ENCODE measurements around the gene IGF1R. TPM values are rescaled to one million over a fixed set of nuclear protein-coding genes. Genes with fewer than 3 reads are reported as not detected.

IGF1R gene
- total and polyA plus RNA-seq, 2 donors (not counting 3 experiments of a cell fraction or from before 2014, with no cell fraction given), result 16.1 to 59.1 TPM

DNA sequence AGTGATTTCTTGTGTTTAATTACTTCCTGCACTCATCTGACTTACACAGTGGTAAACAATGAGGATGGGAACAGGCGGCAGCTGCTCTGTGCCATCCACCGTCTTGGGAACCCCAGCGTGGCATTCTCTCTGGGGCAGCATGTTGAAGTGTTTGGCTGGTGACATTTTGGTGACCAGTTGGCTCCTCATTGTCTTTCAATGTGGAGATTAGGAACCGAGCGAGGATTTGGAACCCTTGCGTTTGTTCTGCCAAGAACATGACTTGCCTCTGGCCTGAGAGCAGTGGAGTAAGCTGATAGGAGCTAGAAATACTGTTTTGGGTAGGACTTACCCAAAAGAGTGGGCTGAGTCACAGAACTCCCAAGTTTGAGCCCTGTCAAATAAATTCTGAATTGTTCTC is 88.8 kb downstream of the IGF1R start:
- Histone ChIP-seq H3K9me3 (replicated peaks; ENCODE audit: control insufficient read depth, insufficient read depth, low read length) (no peaks in the 10 kb centered on the region), H2AFZ (ENCODE audit: low read depth, low read length) (no peak overlapping the region), H3K36me3 (ENCODE audit: control insufficient read depth in 2 of 2, extremely low read depth in 1 of 2, insufficient read depth in 2 of 2, low read length in 2 of 2) (no peaks in the 10 kb centered on the region), H4K20me1 (replicated peaks; ENCODE audit: control insufficient read depth, extremely low read depth, insufficient read depth, low read length) (peaks cover 6% of the 10 kb centered on the region), H3K27me3 (ENCODE audit: control insufficient read depth in 2 of 2, insufficient read depth in 2 of 2, low read length in 2 of 2) (no peaks in the 10 kb centered on the region), H3K79me2 (ENCODE audit: control insufficient read depth, insufficient read depth, low read length) (peaks cover 28% of the 10 kb centered on the region), H3K27ac (ENCODE audit: insufficient read depth, low read depth, low read length) (no peak overlapping the region), H3K9me1 (replicated peaks; ENCODE audit: control insufficient read depth, extremely low read depth, insufficient read depth, low read length) (no peaks in the 10 kb centered on the region), H3K4me1 (ENCODE audit: control insufficient read depth, extremely low read depth, insufficient read depth, low read length) (peaks cover 11% of the 10 kb centered on the region), H3K4me3 (replicated peaks in 1 of 3; ENCODE audit: insufficient read depth in 1 of 3, low read depth in 1 of 3, low read length in 3 of 3) (no peak overlapping the region), H3K9ac (replicated peaks; ENCODE audit: extremely low read depth, insufficient read depth, low read length) (no peak overlapping the region), H3K4me2 (ENCODE audit: insufficient read depth, low read length) (no peak overlapping the region)
- intact Hi-C loops (cut with micrococcal nuclease) (no loop called here), dilution Hi-C loops (cut with MboI; ENCODE audit: extremely low pct_ligation_motif_present, low sequenced_read_pairs) (no loop called here)
- FAIRE-seq (no peak), DNase-seq (ENCODE audit: low read depth, low spot score) (no peak)
- POLR2A ChIA-PET, result no interaction called here
- TF ChIP-seq GATA2 (IDR thresholded peaks at IDR 0.05; ENCODE audit: insufficient read depth, insufficient read length, low read depth, low read length) (no peak), POLR2AphosphoS5 (IDR thresholded peaks at IDR 0.05; ENCODE audit: insufficient read depth, low read depth, low read length) (no peak), EZH2 (IDR thresholded peaks at IDR 0.05; ENCODE audit: borderline replicate concordance, low read depth, low read length, severe bottlenecking) (no peak), MYC (IDR thresholded peaks at IDR 0.05; ENCODE audit: low read depth, low read length) (no peak)
- TF ChIP-seq, protein P1, sequence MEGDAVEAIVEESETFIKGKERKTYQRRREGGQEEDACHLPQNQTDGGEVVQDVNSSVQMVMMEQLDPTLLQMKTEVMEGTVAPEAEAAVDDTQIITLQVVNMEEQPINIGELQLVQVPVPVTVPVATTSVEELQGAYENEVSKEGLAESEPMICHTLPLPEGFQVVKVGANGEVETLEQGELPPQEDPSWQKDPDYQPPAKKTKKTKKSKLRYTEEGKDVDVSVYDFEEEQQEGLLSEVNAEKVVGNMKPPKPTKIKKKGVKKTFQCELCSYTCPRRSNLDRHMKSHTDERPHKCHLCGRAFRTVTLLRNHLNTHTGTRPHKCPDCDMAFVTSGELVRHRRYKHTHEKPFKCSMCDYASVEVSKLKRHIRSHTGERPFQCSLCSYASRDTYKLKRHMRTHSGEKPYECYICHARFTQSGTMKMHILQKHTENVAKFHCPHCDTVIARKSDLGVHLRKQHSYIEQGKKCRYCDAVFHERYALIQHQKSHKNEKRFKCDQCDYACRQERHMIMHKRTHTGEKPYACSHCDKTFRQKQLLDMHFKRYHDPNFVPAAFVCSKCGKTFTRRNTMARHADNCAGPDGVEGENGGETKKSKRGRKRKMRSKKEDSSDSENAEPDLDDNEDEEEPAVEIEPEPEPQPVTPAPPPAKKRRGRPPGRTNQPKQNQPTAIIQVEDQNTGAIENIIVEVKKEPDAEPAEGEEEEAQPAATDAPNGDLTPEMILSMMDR (IDR thresholded peaks at IDR 0.05; ENCODE audit: extremely low read depth in 1 of 2, insufficient read depth in 1 of 2, low read depth in 1 of 2, low read length in 2 of 2), result no peak
- CTCF ChIA-PET, result interaction anchor here (1.0 to 1.5 kb wide), 3 partner anchors 12 to 17 kb away, joined by 3 to 4 read pairs (median 3); no protein-coding TSS in a partner anchor
- no TSS peak for BruUV-seq (replicated peaks)

DNA sequence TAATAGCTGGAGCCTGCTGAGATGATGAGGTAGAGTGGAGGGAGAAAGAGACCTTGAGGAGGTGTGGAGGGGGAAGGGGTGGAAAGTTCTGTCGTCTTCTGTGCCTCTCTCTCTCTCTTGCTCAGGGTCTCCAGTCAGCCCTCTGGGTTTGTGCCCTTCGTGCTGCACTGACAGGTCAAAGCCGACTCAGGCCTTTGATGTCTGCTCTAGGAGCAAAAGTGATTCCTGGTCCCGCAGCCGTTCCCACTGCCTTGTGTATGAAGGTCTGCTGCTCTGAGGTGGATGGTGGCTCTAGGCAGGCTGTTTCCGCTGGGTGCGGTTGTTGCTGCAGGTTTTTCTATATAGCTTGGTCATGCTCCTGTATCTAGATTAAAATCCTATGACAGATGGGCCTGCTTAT is 89.4 kb downstream of the IGF1R start:
- POLR2A ChIA-PET, result no interaction called here
- CTCF ChIA-PET, result interaction anchor here (1.0 to 1.5 kb wide), 4 partner anchors 11 to 17 kb away, joined by 3 to 4 read pairs (median 3); no protein-coding TSS in a partner anchor

More for the DNA sequence above, 89.4 kb downstream of the IGF1R start:
- Histone ChIP-seq H4K20me1 (replicated peaks; ENCODE audit: control insufficient read depth, extremely low read depth, insufficient read depth, low read length) (peaks cover 6% of the 10 kb centered on the region), H3K9me3 (replicated peaks; ENCODE audit: control insufficient read depth, insufficient read depth, low read length) (no peaks in the 10 kb centered on the region), H3K27ac (ENCODE audit: insufficient read depth, low read depth, low read length) (no peak overlapping the region), H3K4me2 (ENCODE audit: insufficient read depth, low read length) (no peak overlapping the region), H3K4me3 (replicated peaks in 1 of 3; ENCODE audit: insufficient read depth in 1 of 3, low read depth in 1 of 3, low read length in 3 of 3) (no peak overlapping the region), H3K79me2 (ENCODE audit: control insufficient read depth, insufficient read depth, low read length) (peaks cover 28% of the 10 kb centered on the region), H3K4me1 (ENCODE audit: control insufficient read depth, extremely low read depth, insufficient read depth, low read length) (peaks cover 11% of the 10 kb centered on the region), H3K9ac (replicated peaks; ENCODE audit: extremely low read depth, insufficient read depth, low read length) (no peak overlapping the region), H3K9me1 (replicated peaks; ENCODE audit: control insufficient read depth, extremely low read depth, insufficient read depth, low read length) (no peaks in the 10 kb centered on the region), H3K36me3 (ENCODE audit: control insufficient read depth in 2 of 2, extremely low read depth in 1 of 2, insufficient read depth in 2 of 2, low read length in 2 of 2) (no peaks in the 10 kb centered on the region), H3K27me3 (ENCODE audit: control insufficient read depth in 2 of 2, insufficient read depth in 2 of 2, low read length in 2 of 2) (no peaks in the 10 kb centered on the region), H2AFZ (ENCODE audit: low read depth, low read length) (no peak overlapping the region)
- no peak for TF ChIP-seq JUN (IDR thresholded peaks at IDR 0.05; ENCODE audit: borderline replicate concordance, insufficient read depth, insufficient read length, low read depth)
- TF ChIP-seq MYC (IDR thresholded peaks at IDR 0.05; ENCODE audit: low read depth, low read length), result no peak
- TF ChIP-seq GATA2 (IDR thresholded peaks at IDR 0.05; ENCODE audit: insufficient read depth, insufficient read length, low read depth, low read length), result no peak
- no TSS peak for BruUV-seq (replicated peaks)
- no peak for DNase-seq (ENCODE audit: low read depth, low spot score)
- intact Hi-C loops (cut with micrococcal nuclease) (loop anchor here (1.0 kb wide), 1 partner anchor 10 kb away; no protein-coding TSS in a partner anchor), dilution Hi-C loops (cut with MboI; ENCODE audit: extremely low pct_ligation_motif_present, low sequenced_read_pairs) (no loop called here)
- FAIRE-seq, result no peak
